Activated CD4-positive, alpha-beta T cell treated with anti-CD3 and anti-CD28 coated beads for 48 hours (primary cell): Measurements from ENCODE around the gene TANGO6.

Experiments
- DNase-seq: peaks from one replicate; pipeline ENCODE4 v3.0.0-alpha.2; 2020

TANGO6 gene

DNA sequence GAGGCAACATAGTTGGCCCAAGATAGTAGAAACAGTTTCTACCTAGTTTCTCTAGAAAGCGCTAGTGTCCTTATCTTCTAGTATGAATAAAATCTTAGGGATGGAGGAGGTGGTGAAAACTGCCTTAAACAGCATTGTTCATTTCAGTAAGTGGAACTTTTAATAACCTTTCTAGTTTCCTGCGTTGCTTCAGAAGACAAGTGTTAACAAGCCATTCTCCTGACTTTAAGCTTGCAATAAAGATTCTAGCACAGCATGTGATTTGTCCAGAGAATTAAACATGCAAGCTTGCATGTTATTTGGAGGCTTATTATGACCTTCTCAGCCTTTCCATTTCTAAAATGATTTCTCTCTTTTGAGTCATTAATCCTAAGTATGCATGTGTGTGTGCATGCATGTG lies 72.3 kb downstream of the TANGO6 start:
- DNase-seq, result no peak

DNA sequence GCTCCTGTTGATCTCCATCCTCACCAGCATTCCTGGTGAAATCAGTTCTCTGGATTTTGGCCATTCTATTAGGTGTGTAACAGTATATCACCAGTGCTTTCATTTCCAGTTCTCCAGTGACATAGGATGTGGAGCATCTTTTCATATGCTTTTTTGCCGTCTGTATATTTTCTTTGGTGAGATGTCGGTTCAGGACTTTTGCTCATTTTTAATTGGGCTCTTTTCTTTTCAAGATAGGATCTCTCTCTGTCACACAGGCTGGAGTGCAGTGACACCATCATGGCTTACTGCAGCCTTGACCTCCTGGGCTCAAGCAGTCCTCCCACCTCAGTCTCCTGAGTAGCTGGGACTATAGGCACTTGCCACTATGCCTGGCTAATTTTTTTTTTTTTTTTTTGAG lies 74.2 kb downstream of the TANGO6 start:
- no peak for DNase-seq

DNA sequence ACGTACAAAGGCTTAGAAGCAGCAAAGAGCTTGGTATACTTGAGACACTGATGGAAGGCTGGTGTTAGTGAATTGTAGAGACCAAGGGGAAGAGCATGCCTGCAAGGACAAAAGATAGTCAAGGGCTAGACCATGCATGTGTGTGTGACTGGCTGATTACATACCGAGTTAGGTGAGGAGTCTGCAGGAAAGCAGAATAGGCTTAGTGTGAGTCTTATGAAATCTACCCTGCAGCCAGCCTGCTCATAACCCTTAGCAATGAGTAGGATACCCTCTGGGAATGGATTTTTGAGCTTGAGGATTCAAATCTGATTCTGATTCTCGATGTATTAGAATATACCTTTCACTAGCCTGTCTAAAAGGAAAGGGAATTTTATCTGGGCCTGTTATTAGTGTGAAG lies 77.0 kb downstream of the TANGO6 start:
- no peak for DNase-seq

DNA sequence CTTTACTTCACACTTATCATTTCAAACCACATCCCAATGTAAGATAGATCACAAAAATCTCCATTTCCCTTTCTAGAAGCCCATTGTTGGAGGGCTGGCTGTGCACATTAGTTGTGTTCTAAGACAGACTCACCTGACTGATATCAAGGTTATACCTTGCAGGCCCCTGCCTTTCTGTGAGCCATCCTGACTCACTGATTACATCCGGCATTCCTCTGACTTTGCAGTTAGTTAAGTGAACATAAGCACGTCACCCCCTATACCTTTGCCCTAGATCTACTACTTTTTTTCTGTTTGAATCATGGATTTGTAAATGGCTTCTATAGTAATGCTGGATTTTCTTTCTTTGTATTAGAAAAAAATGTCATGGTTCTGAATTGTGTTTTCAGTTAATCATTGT lies 78.3 kb downstream of the TANGO6 start:
- DNase-seq, result no peak

DNA sequence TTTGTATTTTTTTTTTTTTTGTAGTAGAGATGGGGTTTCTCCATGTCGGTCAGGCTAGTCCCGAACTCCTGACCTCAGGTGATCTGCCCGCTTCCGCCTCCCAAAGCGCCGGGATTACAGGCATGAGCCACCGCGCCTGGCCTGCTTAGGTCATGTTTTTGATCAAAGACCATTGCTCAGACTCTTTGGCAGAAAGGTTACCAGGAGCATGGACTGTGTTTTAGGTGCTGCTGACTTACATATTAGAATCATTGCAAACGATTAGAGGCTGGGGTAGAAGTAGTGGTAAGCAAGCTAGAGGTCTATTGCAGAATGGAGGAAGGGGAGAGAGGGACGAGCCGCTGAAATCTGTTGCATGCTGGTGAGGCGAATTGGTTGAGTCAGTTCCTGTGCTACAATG lies 79.8 kb downstream of the TANGO6 start:
- DNase-seq, result no peak

DNA sequence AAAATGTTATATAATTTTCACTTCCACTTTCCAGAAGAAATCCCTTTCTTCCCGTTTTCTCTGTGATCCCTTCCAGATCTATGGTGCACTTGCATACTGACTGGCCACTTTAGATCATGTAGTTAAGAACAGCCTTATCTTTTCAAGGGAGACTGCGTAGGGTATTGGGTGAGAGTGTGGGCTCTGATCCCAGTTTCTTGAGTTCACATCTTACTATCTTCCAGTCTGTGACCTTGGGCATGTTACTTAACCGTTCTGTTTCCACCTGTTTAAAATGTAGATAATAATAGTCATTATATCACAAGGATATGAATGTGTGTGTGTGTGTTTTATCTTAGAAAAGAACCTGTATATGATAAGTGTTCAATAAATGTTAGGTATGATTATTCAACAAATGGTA lies 83.7 kb downstream of the TANGO6 start:
- no peak for DNase-seq

DNA sequence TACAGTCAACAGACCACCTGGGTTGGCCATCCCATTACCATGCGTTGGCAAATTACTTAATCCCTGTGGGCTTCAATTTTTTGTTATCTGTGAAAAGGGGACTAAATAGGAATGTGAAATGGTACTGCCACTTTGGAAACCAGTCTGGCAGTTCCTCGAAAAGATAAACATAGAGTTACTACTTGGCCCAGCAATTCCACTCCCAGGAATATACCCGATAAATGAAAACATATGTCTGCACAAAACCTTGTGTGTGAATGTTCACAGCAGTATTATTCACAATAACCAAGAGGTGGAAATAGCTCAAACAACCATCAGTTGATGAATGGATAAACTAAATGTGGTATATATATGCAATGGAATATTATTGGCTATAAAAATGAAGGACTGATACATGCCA lies 87.9 kb downstream of the TANGO6 start:
- no peak for DNase-seq

DNA sequence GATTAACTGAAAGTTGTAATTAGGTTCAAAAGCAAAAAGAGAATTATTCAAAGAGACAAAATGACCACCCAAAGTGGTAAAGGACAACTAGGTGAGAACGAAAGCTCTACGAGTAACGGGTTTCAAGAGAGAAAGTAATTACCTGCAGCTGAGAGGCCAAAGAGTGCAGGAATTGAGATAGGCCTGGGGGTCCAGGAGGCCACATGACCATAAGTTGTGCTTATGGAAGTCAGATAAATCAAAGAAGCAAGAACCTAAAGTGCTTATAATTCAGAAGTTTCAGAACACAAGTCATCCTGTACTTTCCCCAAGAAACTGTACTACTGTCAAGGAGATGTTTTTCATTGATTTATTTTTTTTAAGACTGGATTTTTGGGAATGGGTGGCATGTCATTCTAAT lies 91.1 kb downstream of the TANGO6 start:
- no peak for DNase-seq

DNA sequence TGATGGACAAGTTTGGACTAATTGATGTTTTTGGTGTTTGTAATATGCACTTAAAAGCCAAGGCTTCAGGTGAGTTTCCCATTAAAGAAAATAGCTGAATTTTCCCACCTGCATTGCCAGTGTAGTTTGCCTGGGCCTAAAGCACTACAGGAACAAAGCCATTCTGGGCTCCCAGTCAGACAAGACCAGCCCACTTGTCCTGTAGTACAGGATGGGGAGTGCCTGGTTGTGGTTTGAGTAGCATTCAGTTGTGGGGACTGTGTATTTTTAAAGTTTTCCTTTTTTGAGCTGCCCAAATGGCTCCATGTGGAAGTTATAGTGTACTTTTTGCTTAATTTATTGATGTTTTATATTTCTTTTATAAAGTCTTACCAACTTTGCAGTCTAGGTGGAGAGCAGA lies 91.7 kb downstream of the TANGO6 start:
- DNase-seq, result no peak

DNA sequence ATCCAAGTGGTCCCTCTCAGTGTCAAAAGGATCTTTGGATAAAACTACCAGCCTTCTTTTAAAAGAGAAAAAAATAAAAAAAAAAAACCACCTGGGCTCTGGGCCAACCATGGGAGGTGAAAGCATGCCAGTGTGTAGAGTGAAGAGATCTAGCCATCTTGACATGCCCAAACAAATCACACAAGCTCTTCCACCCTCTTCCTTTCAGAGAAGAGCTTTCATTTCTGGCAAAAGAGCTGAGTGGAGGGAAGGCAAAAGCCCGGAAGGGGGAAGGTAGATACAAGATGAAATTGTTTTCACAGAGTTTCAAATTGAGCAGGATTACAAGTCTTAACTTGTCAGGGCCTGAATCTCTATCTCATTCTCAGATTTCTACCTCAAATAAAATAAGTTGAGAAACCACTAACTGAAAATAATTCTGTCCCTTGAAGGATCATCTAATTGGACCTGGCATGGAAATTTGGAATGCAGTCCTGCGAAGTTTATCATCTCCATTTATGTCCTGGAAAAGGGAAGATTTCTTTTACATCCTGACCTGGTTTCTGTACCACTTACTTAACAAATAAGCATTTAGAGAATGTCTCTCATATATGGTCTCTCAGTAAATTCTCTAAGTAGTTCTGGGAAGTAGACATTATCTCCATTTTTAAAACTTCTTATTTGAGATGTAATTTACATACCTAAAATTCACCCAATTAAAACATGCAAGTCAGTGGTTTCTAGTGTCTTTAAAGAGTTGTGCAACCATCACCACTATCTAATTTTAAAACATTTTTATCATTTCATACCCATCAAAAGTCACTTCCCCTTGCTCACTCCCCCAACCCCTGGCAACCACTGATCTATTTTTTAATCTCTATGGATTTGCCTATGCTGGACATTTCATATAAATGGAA lies 93.7 kb downstream of the TANGO6 start:
- no peak for DNase-seq

DNA sequence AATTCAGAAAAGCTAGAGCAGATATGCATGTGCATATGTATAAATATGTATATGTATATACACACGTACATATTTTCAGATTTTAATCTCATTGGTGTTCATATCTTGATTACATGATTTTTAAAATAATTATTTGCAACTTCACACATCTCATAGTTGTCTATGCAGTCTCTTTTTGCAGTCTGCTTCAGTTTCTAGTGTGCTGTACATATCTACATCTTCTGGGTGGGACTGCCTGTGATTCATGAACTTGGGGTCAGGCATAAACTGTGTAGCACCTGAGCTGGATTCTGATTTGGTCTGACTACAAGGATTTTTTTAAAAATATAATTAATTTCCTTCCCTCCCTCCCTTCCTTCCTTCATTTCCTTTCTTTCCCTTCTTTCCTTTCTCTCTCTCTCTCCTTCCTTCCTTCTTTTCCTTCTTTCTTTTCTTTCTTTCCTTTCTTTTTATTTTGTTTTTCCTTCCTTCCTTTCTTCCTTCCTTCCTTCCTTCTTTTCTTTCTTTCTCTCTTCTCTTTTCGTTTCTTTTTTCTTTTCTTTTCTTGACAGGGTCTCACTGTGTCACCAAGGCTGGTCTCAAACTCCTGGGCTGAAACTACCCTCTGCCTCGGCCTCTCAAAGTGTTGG lies 96.5 kb downstream of the TANGO6 start:
- no peak for DNase-seq

DNA sequence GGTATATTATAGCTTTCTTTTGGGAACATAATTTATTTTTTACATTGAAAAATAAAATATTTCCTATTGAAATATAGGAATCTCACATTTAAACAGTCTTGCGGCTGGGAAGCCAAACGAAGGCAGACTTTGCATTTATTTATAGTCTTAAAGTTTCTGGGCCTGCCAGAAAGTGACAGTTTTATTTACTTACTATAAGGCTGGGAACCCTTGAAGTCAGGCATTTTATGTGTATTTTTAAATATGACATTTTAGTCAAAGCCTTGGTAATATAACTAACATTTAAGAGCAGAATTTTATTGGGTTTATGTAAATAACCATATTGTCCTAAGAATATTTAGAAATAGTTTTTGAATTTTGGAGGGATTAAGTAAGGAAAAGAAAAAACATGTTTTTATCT lies 97.5 kb downstream of the TANGO6 start:
- no peak for DNase-seq

DNA sequence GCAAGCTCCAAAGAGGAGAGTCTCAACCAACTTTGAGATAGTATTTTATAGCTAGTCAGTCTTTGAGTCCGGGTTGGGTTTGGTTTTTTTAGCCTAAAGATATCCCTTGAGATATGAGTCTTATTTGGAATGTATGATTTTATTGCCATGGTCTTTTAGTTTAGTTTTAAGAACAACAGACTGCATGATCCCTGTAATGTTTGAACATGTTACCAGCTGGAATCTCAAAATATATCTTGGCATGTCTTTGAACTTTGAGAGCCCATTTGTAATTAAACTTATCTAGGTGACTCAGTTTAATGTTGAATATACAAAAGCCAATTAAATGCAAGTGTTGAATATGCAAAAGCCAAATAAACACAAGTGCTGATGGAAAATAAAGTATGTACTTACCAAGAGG lies 100.6 kb downstream of the TANGO6 start:
- DNase-seq, result no peak

DNA sequence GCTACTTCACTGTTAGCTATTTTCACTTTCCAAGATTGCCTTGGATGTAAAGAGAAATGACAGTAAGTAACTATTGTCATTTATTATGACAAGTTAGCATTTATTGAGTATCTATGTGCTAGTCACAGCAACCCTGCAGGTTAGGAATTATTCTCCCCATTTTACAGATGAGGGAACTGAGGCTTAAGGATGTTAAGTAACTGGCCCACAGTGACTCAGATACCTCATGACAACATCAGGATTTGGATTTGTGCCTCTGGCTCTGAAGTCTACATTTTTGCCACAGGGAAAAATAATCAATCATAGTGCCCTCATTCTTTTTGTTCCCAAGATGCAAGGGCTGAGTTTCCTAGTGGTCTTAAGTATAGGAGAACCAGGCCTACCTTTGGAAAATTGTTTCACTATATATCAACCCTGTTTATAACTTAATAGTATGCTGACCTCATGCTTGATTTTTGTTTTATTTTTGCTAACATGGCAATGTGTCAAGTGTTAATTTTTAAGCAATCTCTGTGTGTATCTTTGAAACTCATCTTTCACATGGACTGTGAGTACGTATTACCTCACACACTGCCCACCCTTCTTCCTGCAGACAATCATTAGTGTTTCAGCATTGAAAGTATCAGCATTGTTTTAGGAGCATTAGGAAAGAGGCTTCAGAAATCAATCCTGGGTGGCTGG lies 105.0 kb downstream of the TANGO6 start:
- no peak for DNase-seq

DNA sequence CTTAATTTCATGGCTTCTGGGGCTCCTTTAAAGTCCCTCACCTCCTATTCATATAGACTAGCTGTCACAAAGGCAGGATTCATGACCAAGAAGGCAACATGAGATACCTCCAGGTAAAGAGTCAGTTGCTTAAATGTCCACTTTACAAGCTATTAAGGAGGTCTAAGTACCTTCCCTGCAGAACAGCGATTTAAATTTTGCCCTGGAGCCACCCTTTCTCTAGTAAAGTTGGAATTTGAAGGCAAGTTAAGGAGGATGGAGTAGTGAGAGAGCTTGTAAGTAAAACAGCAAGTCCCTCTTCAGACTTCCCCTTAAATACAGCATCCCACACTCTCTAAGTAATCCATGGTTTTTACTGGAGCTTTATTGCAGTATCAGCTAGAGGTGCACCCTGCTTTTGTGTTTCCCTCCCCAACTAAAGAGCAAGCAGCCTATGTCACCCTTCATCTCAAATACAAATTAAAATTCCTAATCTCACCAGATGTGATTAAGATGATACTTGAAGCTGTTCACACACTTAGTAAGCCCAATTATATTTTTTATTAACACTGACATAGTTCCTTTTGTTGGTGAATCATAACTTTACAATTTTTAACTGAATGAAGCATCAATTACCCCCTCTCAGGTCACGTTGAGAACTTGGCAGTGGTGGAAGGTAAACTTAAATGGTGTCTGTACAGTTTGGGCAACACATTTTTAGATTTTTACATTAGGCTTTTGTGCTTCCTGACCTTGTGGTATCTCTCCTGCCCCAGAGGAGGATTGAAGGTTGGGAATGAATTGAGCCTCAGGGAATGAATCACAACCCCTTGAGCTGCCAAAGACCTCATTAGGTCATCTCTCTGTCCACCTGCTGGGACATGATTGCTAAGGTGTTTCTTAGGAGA lies 108.9 kb downstream of the TANGO6 start:
- DNase-seq, result no peak

DNA sequence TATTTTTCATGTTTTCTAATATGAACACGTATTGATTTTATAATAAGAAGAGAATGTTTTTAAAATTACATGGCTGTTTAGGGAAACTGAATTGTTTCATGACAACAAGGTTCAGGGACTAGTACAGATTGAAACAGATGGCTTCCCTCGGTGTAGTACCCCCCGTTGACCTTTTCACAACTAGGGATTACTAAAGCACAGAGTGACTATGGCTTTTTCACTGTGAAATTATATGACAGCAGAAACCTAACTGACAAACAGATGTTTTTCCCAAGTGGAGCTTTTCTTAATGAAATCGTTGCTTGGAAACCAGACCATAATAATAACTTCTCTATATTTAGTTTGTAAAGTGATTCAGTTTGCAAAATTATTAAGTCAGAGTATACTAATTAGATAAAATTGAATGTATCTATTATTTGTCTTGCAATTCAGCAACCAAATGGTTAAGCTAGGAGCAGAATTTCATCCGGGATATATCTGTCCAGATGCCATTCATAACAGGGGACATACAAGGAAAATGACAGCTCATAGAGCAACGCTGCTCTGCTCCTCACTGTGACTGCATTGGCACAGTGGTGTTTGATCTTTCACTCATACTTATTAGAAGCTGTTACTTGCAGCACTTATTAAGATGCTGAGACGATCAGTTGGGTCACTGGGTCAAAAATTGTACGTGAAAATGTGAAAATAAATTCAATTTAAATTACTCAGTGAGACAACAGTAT lies 111.7 kb downstream of the TANGO6 start:
- DNase-seq, result no peak

DNA sequence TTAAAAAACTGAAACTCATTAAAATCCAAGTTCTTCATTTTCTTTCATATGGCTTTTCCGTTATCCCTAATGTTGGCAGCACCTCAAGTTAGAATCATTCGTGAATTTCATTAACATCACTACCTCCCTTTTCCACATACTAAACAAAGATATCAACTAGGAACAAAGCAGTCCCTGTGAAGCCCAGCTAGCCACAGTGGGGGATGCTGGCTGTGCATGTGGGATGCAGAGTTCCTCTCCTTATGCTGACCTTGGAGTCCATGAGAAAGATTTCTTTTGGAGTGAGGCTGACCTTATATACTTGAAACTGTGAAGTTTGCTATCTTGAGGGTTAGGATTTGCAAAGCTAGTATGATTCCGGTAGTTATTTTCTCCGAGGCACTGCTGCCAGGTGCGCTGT lies 117.6 kb downstream of the TANGO6 start:
- DNase-seq, result no peak

DNA sequence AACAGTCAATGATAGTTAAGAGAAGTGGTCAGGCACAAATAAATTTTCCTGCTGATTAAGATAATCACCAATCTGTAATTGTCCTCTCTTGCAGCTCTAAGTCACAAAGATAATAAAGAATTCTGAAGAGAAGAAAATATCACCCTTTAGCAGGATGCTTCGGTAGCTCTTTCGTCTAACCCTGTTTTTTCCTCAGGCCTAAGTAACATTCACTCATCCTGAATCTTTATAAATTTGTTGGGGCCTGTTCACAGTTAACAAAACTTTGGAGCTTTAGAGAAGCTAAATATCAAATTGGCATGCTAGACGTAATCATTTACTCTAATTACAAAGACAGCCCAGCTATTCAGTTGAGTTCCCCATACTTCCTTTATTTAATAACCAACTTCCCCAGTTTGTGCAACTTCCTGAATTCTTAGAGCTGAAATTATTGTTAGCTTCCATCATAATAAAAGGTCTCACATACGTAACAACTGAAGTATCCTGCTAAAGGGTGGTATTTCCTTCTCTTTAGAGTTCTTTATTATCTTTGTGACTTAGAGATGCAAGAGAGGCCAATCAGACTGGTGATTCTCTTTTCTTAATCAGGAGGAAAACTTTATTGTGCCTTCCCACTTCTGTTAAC lies 118.6 kb downstream of the TANGO6 start:
- no peak for DNase-seq

DNA sequence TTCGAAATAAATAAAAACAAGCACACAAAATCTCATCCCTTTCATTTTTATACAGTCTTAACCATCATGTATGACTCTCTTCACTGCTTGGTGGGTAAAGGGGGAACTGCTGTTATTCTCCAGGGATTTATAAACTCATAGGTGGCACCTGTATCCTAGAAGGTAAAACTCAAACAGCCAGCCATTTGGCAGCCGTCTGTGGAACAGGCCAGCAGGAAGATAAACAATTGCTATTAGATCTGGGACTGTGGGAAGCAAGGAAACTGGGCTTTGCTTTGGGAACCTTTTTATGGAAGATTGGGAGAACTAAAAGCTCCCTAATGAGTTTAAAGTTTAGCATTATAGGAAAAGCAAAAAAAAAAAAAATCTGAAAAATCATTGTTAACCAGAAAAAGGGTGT lies 126.0 kb downstream of the TANGO6 start:
- no peak for DNase-seq

DNA sequence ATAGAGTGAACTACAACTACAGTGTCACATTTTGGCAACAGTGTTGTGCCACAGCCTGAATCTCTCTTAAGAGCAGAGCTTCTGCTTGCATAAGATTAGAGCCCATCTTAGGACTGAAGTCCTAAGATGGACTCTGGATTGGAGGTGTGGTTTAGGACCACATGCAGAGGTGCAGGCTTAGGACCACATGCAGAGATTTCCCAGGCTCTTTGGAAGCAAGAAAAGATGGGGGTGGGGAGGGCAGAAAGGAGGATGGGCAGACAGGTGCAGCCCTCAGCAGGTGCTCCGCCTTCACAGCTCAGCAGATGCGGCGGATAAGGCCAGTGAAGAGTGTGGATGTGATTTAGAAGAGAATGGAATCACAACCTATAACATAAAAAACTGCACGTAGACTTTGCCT lies 128.7 kb downstream of the TANGO6 start:
- DNase-seq, result no peak

DNA sequence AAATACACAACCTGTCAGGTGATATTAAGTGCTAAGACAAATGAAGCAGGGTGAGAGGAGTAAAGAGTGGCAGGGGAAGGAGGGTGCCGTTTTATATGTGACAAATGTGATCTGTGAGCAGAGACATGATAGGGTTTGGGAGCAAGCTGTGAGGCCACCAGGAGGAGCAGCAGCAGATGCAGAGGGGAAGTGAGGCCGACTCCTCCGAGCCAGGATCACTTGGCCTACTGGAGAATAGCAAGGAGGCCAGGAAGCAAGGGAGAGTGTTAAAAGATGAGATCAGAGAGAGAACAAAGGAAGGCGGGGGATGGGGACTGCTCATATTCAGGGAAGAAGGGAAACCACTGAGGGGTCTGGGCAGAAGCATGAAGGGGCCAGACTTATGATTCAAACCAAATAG lies 129.4 kb downstream of the TANGO6 start:
- no peak for DNase-seq

DNA sequence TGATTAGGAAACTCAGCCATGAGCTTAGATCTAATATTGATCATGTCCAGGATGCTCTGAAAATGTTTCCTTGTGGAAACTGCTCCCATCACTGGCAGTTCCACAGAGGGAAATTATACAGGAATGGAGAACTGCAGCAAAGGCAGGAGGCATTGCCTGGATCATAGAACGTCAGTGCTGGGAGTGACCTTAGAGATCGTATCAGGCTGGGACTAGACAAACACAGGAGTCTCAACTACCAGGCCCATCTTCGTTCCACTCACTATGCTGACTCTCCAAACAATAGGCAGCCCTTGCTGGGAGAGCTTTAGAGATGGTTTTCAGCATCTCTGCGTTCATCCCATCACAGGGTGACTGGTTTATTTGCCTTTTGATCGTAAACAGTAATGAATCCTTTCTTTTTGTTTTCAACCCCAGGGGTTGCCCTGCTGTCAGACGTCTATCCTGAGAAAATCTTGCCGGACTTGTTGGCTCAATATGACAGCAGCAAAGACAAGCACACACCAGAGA lies 130.3 kb downstream of the TANGO6 start:
- DNase-seq, result no peak
